HG03066 (cell line): Measurements from ENCODE around the gene SNAPC2.
"Not testable (repeated sequence)": the region's sequence is repeated elsewhere in the genome, so short reads cannot be mapped to it uniquely, and the experiment has no call there.

Source experiments
- ATAC-seq: cut with Tn5 transposase; IDR thresholded peaks from one replicate; pipeline ENCODE4 v1.9.1; 2021; ENCODE audit warnings: low read depth; ENCODE audit not compliant: unreplicated experiment

Gene SNAPC2

GRCh38 chr19:7908078-7908699 is 11.9 kb upstream of the SNAPC2 start:
- no peak for ATAC-seq

- no peak for ATAC-seq
These were observed 11.2 kb upstream of the SNAPC2 start for GRCh38 chr19:7908742-7909461.

GRCh38 chr19:7909471-7910067 is 10.6 kb upstream of the SNAPC2 start:
- ATAC-seq: no peak

- no peak for ATAC-seq
These were observed 9.6 kb upstream of the SNAPC2 start for GRCh38 chr19:7910321-7911161.

- ATAC-seq: no peak
These were observed 8.5 kb upstream of the SNAPC2 start for GRCh38 chr19:7911508-7912143.

- ATAC-seq: no peak
These were observed 7.9 kb upstream of the SNAPC2 start for GRCh38 chr19:7912144-7912696.

GRCh38 chr19:7912697-7913564 is 7.2 kb upstream of the SNAPC2 start:
- ATAC-seq: no peak

GRCh38 chr19:7913652-7914051 is 6.5 kb upstream of the SNAPC2 start:
- ATAC-seq: no peak

- no peak for ATAC-seq
These were observed 6.0 kb upstream of the SNAPC2 start for GRCh38 chr19:7914099-7914498.

GRCh38 chr19:7914598-7915045 is 5.5 kb upstream of the SNAPC2 start, which contains the start of gene TGFBR3L:
TGFBR3L (plus strand) TSS chr19:7914830.
- no peak for ATAC-seq

GRCh38 chr19:7915250-7916102 is 4.7 kb upstream of the SNAPC2 start:
- no peak for ATAC-seq

GRCh38 chr19:7916103-7916954 is 3.8 kb upstream of the SNAPC2 start:
- no peak for ATAC-seq

GRCh38 chr19:7916955-7917266 is 3.2 kb upstream of the SNAPC2 start:
- ATAC-seq: no peak

- no peak for ATAC-seq
These were observed 2.7 kb upstream of the SNAPC2 start for GRCh38 chr19:7917267-7918061.

GRCh38 chr19:7918062-7918614 is 2.0 kb upstream of the SNAPC2 start:
- not testable (repeated sequence) for ATAC-seq

GRCh38 chr19:7918615-7919421 is 1.3 kb upstream of the SNAPC2 start:
- no peak for ATAC-seq
